GM21423 (cell line): ENCODE data around the gene DBN1.
A peak's percentile ranks its signal among the peaks of the same experiment; 100 is the strongest.

Experiments
- ATAC-seq: cut with Tn5 transposase; IDR thresholded peaks from one replicate; pipeline ENCODE4 v1.9.1; 2021; ENCODE audit warnings: mild to moderate bottlenecking, moderate library complexity; ENCODE audit not compliant: unreplicated experiment

The DBN1 gene

DNA sequence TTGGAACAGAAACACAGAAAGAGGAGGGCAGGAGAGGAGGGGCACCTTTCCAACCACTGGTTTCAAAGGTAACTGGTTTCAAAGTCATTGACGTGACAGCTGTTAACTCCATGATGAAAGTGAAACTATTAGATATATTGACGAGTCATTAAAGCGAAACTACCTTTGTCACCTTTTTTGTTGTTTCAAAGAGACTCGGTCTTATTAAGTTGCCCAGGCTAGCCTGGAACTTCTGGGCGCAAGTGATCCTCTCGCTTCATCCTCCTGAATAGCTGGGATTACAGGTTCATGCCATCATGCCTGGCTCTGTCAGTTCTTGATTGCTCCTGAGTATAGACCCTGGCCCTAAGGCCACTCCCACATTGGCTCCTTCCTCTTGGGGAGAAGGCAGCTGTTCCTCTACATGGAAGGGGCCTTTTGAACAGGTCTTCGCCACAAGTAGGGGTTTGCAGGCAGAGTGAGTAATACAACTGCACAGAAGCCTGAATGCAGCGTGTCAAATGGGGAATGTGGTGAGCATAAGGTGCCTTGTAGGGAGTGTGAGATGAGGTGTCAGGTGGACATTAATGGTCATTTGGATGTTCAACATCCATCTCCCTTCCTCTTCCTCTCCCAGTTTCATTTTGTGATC is 60.7 kb downstream of the DBN1 start:
- ATAC-seq, result peak; percentile 62

GRCh38 chr5:177410575-177410974 is 62.9 kb downstream of the DBN1 start:
- no peak for ATAC-seq

DNA sequence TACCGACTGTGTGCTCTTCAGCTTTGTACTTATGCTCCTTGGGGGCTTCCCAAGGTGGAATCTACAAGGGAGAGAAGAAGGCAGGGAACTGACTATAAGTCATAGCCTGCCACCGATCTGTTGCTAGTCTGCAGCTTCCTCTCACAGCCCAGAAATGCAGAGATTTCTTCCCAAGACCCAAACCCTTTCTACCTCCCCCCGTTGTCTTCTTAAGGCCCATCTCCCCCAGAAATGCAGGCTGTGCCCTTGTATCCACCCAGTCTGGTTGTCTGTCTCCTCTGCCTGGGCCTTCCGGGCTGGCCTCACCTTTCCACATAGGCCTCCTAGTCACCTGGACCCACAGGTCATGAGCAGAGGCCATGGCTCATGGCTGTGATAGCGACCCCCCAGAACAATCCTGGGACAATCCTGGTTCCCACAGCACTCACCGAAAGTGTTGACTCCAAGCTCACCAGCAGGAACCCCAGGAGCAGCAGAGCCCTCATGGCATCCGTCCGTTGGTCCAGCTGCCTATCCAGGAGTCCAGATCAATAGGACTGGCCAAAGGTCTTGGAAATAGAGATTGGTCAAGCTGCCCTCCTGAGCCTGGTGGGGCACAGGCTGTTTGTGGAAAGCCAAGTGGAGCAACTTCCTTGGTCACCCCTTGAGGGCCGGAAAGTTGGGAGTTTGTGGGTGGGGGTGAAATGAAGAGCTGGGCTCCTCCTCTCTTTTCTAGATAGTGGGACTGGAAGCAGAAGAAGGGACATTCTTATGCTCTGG is 64.2 kb downstream of the DBN1 start, which contains the start of gene F12:
TSS of gene F12 (minus strand) at position 522 of the 759 bp plus-strand sequence. CDS start at position 485, 37 bp downstream.
- ATAC-seq, result no peak
